Heart left ventricle (tissue), 16 donors: ENCODE measurements around the gene SLC35F3. TPM values are rescaled to one million over a fixed set of nuclear protein-coding genes. Genes with fewer than 3 reads are reported as not detected.
"Not testable (repeated sequence)": the region's sequence is repeated elsewhere in the genome, so short reads cannot be mapped to it uniquely, and the experiment has no call there.

Source experiments
- ATAC-seq, 4 donors: fragments of 200-7000 bp; cut with Tn5 transposase; one replicate each; pipeline ENCODE4 v1.9.1; 2020 to 2022; ENCODE audit warnings: moderate library complexity in 4 of 4, mild to moderate bottlenecking in 3 of 4, moderate number of reproducible peaks in 1 of 4
- DNase-seq, 5 donors: peaks; one replicate each; pipeline ENCODE4 v3.0.0-alpha.2; 2020
- H3K27ac ChIP-seq, 12 donors: fragments of 200-600 bp; sonication (generic) in 4 of 12; one replicate each; pipeline versions ENCODE4 v1.5.0 to v1.8.0; 2016 to 2022; ENCODE audit warnings: mild to moderate bottlenecking in 2 of 12
- H3K27me3 ChIP-seq, 9 donors: fragments of 200-600 bp; sonication (generic) in 2 of 9; one replicate each; pipeline versions ENCODE4 v1.5.1 to v1.8.0; 2016 to 2022; ENCODE audit warnings: mild to moderate bottlenecking in 3 of 9
- H3K36me3 ChIP-seq, 9 donors: fragments of 200-600 bp; sonication (generic) in 2 of 9; one replicate each; pipeline versions ENCODE4 v1.5.0 to v1.8.0; 2018 to 2022; ENCODE audit warnings: mild to moderate bottlenecking in 2 of 9
- H3K4me1 ChIP-seq, 12 donors: fragments of 200-600 bp; sonication (generic) in 4 of 12; one replicate each; pipeline versions ENCODE4 v1.5.0 to v1.8.0; 2016 to 2022; ENCODE audit warnings: mild to moderate bottlenecking in 3 of 12
- H3K4me3 ChIP-seq, 12 donors: fragments of 200-600 bp; sonication (generic) in 4 of 12; one replicate each; pipeline versions ENCODE4 v1.5.0 to v1.8.0; 2017 to 2022; ENCODE audit warnings: mild to moderate bottlenecking in 9 of 12, moderate library complexity in 4 of 12
- H3K9me3 ChIP-seq, 12 donors: fragments of 200-600 bp; sonication (generic) in 4 of 12; one replicate each; pipeline versions ENCODE4 v1.5.0 to v1.8.0; 2016 to 2022; ENCODE audit warnings: mild to moderate bottlenecking in 1 of 12
- POLR2A ChIP-seq, 2 donors: fragments of 450-650 bp; IDR thresholded peaks; one replicate each; pipeline ENCODE4 v1.6.1; 2017; ENCODE audit warnings: antibody characterized with exemption in 2 of 2, mild to moderate bottlenecking in 2 of 2, moderate library complexity in 2 of 2
- WGBS, 4 donors: extraction: QIAGEN DNeasy Blood & Tissue Kit in 2 of 4; methylation state at CpG; one replicate each; pipeline versions ENCODE4 v1.1.5 to v1.1.7; 2013 to 2018; 5-methylcytosine and 5-hydroxymethylcytosine counted together
- intact Hi-C, 10 donors: fragments of 100-400 bp; cut with DNase I; formaldehyde crosslinking; loops; one replicate each; pipeline versions ENCODE4 v1.11.1 to v1.14.2; 2022
- polyA plus RNA-seq, 2 donors: library from polyadenylated mRNA; stranded (reverse); fragments of 200-250 nt; gene quantifications; one replicate each; pipeline ENCODE4 v1.2.3, GENCODE V29; 2013
- total RNA-seq, 9 donors: library from RNA; depleted of rRNA in 2 of 9; stranded (reverse); fragments of >200 nt in 2 of 9; fragmentation: NEBNext Ultra II Directional in 3 of 9; extraction: Animal tissue kit (Norgen Biotek cat#: 25700) in 3 of 9; gene quantifications; one replicate each; pipeline versions ENCODE4 v1.1.0 to v1.2.4, GENCODE V29; 2016 to 2023
- TF ChIP-seq, protein P1 (sequence below), 12 donors: fragments of 200-600 bp; sonication (generic) in 4 of 12; IDR thresholded peaks; one replicate each; pipeline versions ENCODE4 v1.5.0 to v1.8.0; 2018 to 2022; ENCODE audit warnings: antibody characterized with exemption in 12 of 12, mild to moderate bottlenecking in 5 of 12
- donor health status: ischemic (EF 13 %, LVEDD 7.1; RV severe dilation, severe dysfunction).
- donor health status: healthy with polysubstance abuse.
- donor health status: DM: no; HTN: yes; CAD: no.
- donor health status: DM: no; HTN: no; CAD: no.
- donor health status: ischemic (EF 25% LVEDD 6.9; RV normal size, moderate dysfunction).
- donor health status: ischemic (EF 25% LVEDD 5.7; RV mildly dilated, moderate dysfunction).
- donor health status: healthy.
- donor health status: DM: yes; HTN: yes; CAD: no.
- donor health status: ischemic (EF 35%, LVEDD 5.7; RV mildly dilated, moderate dysfunction).
- donor health status: nonischemic (EF 11% LVEDD 7.7; RV severe dilation, severe dysfunction).
- donor health status: DM: yes; HTN: yes; CAD: no.
- donor health status: PGD.
- donor health status: ischemic (EF 29% LVEDD 5.4; RV normal size, mild dysfunction).
- donor health status: nonischemic (EF 23%, LVEDD 6.1; RV moderate dilation, normal function).

SLC35F3 gene
- total and polyA plus RNA-seq, 11 donors: 0.03 to 0.11 (median 0.11) TPM; not detected in 8

DNA sequence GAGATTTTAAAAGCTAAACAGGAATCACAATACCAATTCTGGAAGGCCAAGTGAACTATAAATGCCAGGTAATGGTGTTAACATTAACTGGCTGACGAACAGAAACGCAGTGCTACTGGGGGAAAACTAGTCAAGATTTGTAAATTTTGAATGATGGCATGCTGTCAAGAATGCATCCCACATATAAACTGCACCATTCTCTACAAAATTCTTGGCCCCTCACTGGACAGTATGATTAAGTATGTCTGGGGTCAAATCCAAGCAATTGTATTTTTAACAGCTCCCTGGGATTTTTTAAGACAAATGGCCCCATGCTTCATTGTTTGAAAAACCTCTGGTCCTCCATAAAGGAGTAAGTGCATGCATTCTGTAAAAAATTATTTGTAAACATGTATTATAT, 395.6 kb downstream of the SLC35F3 start:
- TF ChIP-seq, protein P1, sequence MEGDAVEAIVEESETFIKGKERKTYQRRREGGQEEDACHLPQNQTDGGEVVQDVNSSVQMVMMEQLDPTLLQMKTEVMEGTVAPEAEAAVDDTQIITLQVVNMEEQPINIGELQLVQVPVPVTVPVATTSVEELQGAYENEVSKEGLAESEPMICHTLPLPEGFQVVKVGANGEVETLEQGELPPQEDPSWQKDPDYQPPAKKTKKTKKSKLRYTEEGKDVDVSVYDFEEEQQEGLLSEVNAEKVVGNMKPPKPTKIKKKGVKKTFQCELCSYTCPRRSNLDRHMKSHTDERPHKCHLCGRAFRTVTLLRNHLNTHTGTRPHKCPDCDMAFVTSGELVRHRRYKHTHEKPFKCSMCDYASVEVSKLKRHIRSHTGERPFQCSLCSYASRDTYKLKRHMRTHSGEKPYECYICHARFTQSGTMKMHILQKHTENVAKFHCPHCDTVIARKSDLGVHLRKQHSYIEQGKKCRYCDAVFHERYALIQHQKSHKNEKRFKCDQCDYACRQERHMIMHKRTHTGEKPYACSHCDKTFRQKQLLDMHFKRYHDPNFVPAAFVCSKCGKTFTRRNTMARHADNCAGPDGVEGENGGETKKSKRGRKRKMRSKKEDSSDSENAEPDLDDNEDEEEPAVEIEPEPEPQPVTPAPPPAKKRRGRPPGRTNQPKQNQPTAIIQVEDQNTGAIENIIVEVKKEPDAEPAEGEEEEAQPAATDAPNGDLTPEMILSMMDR (IDR thresholded peaks at IDR 0.05): no peak
- no peak for TF ChIP-seq POLR2A (IDR thresholded peaks at IDR 0.05)
- peaks cover 0 to 3% (median 0%) of the 10 kb centered on the region in 12 donors for H3K9me3 ChIP-seq
- peaks cover 0 to 8% (median 0%) of the 10 kb centered on the region in 12 donors for H3K4me1 ChIP-seq
- no peak overlapping the region for H3K4me3 ChIP-seq
- no peak for ATAC-seq
- H3K27me3 ChIP-seq: peaks cover 0 to 27% (median 0%) of the 10 kb centered on the region in 9 donors
- intact Hi-C loops: loop anchor here in 1 of 10 donors (10.0 kb wide), 1 partner anchor 145 kb away; no protein-coding TSS in a partner anchor
- DNase-seq: no peak
- WGBS, 4 donors: 76 to 87% (median 83%) methylated on average over 2 of the region's 2 CpGs
- no peak overlapping the region for H3K27ac ChIP-seq
- no peaks in the 10 kb centered on the region for H3K36me3 ChIP-seq

DNA sequence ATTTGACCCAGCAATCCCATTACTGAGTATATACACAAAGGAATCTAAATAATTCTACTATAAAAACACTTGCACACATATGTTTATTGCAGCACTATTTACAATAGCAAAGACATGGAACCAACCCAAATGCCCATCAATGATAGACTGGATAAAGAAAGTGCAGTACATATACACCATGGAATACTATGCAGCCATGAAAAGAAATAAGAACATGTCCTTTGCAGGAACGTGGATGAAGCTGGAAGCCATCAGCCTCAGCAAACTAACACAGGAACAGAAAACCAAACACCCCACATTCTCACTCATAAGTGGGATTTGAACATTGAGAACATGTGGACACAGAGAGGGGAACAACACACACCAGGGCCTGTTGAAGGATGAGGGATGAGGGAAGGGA, 397.2 kb downstream of the SLC35F3 start:
- H3K36me3 ChIP-seq, DNase-seq, H3K9me3 ChIP-seq, ATAC-seq, H3K4me1 ChIP-seq, H3K4me3 ChIP-seq, H3K27ac ChIP-seq: not testable (repeated sequence)
- WGBS, 4 donors: 67 to 79% (median 72%) methylated on average over 1 of the region's 1 CpG
- intact Hi-C loops: loop anchor here in 2 of 10 donors (2.0 to 10.0 kb wide), 2 partner anchors 47 to 147 kb away; no protein-coding TSS in a partner anchor
- H3K27me3 ChIP-seq: peaks cover 0 to 11% (median 0%) of the 10 kb centered on the region in 9 donors

DNA sequence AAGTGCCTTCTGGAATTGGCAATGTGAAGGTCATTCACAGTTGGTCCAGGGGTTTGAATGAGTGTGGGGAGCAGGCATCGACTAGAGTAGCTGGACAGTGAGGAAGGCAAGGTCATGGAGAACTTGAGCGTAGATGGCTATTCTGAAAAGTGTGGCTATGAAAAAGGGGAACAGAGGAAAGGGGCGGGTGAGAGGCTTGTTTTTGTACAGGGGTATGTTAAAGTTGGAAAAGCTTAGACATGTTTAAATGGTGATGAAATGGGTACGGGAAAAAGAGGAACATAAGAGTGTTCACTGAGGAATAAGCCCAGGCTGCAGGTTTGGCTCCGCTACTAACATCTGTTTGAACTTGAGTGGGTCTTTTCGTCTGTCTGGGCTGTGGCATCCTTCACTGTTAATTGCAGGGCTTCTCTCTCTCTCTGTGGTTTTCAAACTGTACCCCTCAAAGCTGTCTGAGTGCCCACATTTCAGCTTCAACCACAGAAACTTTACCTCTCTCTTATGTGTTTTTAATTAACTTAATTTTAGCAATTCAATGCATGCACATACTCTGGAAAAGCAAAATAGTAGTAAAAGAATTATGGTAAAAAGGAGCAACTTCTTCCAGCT, 398.0 kb downstream of the SLC35F3 start:
- Histone ChIP-seq H3K4me3 (no peak overlapping the region), H3K36me3 (no peaks in the 10 kb centered on the region), H3K27me3 (peaks cover 0 to 8% (median 0%) of the 10 kb centered on the region in 9 donors), H3K4me1 (peaks cover 0 to 8% (median 0%) of the 10 kb centered on the region in 12 donors), H3K9me3 (peaks cover 0 to 3% (median 0%) of the 10 kb centered on the region in 12 donors), H3K27ac (no peak overlapping the region)
- ATAC-seq (no peak), DNase-seq (no peak)
- TF ChIP-seq, protein P1 (IDR thresholded peaks at IDR 0.05): no peak
- TF ChIP-seq POLR2A (IDR thresholded peaks at IDR 0.05): no peak
- 73 to 79% (median 74%) methylated on average over 6 of the region's 6 CpGs for WGBS, 4 donors
- intact Hi-C loops: loop anchor here in 2 of 10 donors (2.0 to 10.0 kb wide), 2 partner anchors 46 to 148 kb away; no protein-coding TSS in a partner anchor

DNA sequence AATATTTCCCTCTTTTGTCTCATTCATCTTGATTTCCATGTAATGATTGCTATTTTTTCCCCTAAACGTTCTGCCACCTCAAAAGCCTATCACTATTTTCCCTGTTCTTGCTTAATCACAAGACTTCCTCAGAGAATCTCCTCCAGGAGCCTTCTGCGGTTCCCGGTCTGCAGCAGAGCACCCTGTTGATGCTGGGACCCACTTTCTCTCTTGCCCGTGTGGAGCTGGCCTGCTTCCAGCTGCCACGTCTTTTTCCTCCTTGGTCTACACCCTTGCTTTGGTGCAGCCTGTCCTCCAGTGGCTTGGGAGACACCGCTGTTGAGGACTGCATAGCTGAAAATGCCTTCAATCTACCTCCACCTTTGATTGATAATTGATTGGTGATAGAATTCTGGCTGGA, 398.8 kb downstream of the SLC35F3 start:
- 35 to 45% (median 39%) methylated on average over 6 of the region's 6 CpGs for WGBS, 4 donors
- Histone ChIP-seq H3K4me3 (no peak overlapping the region), H3K36me3 (no peaks in the 10 kb centered on the region), H3K27ac (no peak overlapping the region), H3K27me3 (peaks cover 0 to 2% (median 0%) of the 10 kb centered on the region in 9 donors), H3K9me3 (peaks cover 0 to 3% (median 0%) of the 10 kb centered on the region in 12 donors), H3K4me1 (peaks cover 0 to 8% (median 0%) of the 10 kb centered on the region in 12 donors)
- intact Hi-C loops: loop anchor here in 2 of 10 donors (2.0 to 10.0 kb wide), 2 partner anchors 46 to 148 kb away; no protein-coding TSS in a partner anchor
- DNase-seq (no peak), ATAC-seq (no peak)
- TF ChIP-seq, protein P1 (IDR thresholded peaks at IDR 0.05): no peak
- TF ChIP-seq POLR2A (IDR thresholded peaks at IDR 0.05): no peak
